IMR-90 (cell line): Measurements from ENCODE around the gene HGD. TPM values are rescaled to one million over a fixed set of nuclear protein-coding genes. Genes with fewer than 3 reads are reported as not detected.
A peak's percentile ranks its signal among the peaks of the same experiment; 100 is the strongest.
"Not testable (repeated sequence)": the region's sequence is repeated elsewhere in the genome, so short reads cannot be mapped to it uniquely, and the experiment has no call there.

Source experiments
- ATAC-seq: fragments of 200-7000 bp; cut with Tn5 transposase; 2 replicates; pipeline ENCODE4 v1.9.1; 2020; ENCODE audit warnings: low read depth, mild to moderate bottlenecking, moderate library complexity
- BruUV-seq: library from RNA; stranded (reverse); fragments of 400-500 nt; replicated peaks from 2 replicates; lab custom pipeline; 2021; lab: Mats Ljungman, UMichigan
- CTCF ChIA-PET: fragments of 300-600 bp; formaldehyde crosslinking; extraction: SDS; loops from one replicate; lab custom pipeline; 2021; ENCODE audit warnings: antibody characterized with exemption; lab: Yijun Ruan, JAX
- POLR2A ChIA-PET: fragments of 300-600 bp; sonication (Branson Sonifier 250); formaldehyde crosslinking; loops from one replicate; lab custom pipeline; 2022; ENCODE audit warnings: antibody characterized with exemption; ENCODE audit not compliant: unreplicated experiment; lab: Charles Lee
- DNase-seq: peaks from one replicate; pipeline ENCODE4 v3.0.0; 2013
- H2AFZ ChIP-seq: replicated peaks from 2 replicates; pipeline ENCODE3; 2013; ENCODE audit warnings: low read length, mild to moderate bottlenecking; ENCODE audit not compliant: poor library complexity
- H2AK5ac ChIP-seq: 2 replicates; pipeline ENCODE4 v1.6.1; 2013; ENCODE audit warnings: low read depth, low read length, inconsistent platforms
- H2AK9ac ChIP-seq: replicated peaks from 2 replicates; pipeline ENCODE3; 2013; ENCODE audit warnings: mild to moderate bottlenecking, low read depth, low read length, moderate library complexity; ENCODE audit not compliant: poor library complexity
- H2BK120ac ChIP-seq: 2 replicates; pipeline ENCODE4 v1.6.1; 2013; ENCODE audit warnings: low read depth, low read length, inconsistent platforms
- H2BK15ac ChIP-seq: 3 replicates; pipeline ENCODE4 v1.6.1; 2013; ENCODE audit warnings: low read depth, low read length, inconsistent platforms
- H2BK20ac ChIP-seq: 2 replicates; pipeline ENCODE4 v1.6.1; 2013; ENCODE audit warnings: low read depth, mild to moderate bottlenecking, inconsistent platforms, low read length, moderate library complexity
- H2BK5ac ChIP-seq: 2 replicates; pipeline ENCODE4 v1.6.1; 2013; ENCODE audit warnings: mild to moderate bottlenecking, low read depth, low read length, inconsistent platforms; ENCODE audit not compliant: poor library complexity, severe bottlenecking
- H3K14ac ChIP-seq: replicated peaks from 2 replicates; pipeline ENCODE4 v1.6.1; 2013; ENCODE audit warnings: low read depth, low read length, inconsistent platforms
- H3K18ac ChIP-seq: 2 replicates; pipeline ENCODE4 v1.6.1; 2013; ENCODE audit warnings: low read depth, low read length, control low read depth
- H3K23ac ChIP-seq: 2 replicates; pipeline ENCODE4 v1.6.1; 2013; ENCODE audit warnings: low read depth, low read length, inconsistent platforms
- H3K27ac ChIP-seq: 2 replicates; pipeline ENCODE4 v1.5.1; 2013; ENCODE audit warnings: mild to moderate bottlenecking, control low read depth, low read length; ENCODE audit not compliant: insufficient read depth
- H3K27me3 ChIP-seq: 2 replicates; pipeline ENCODE4 v1.6.1; 2013; ENCODE audit warnings: low read length; ENCODE audit not compliant: control insufficient read depth, insufficient read depth
- H3K36me3 ChIP-seq: 2 replicates; pipeline ENCODE4 v1.6.1; 2013; ENCODE audit warnings: low read length, mixed read lengths; ENCODE audit not compliant: control insufficient read depth, insufficient read depth
- H3K4ac ChIP-seq: 2 replicates; pipeline ENCODE4 v1.6.1; 2013; ENCODE audit warnings: low read depth, low read length, inconsistent platforms
- H3K4me1 ChIP-seq: 2 replicates; pipeline ENCODE4 v1.6.1; 2013; ENCODE audit warnings: low read length, mixed read lengths; ENCODE audit not compliant: control insufficient read depth, insufficient read depth
- H3K4me2 ChIP-seq: 2 replicates; pipeline ENCODE4 v1.6.1; 2013; ENCODE audit warnings: low read depth, mild to moderate bottlenecking, control low read depth, low read length, moderate library complexity
- H3K4me3 ChIP-seq: 2 replicates; pipeline ENCODE4 v1.5.1; 2013; ENCODE audit warnings: low read depth, mild to moderate bottlenecking, control low read depth, low read length, moderate library complexity; ENCODE audit not compliant: insufficient read depth
- H3K56ac ChIP-seq: 2 replicates; pipeline ENCODE4 v1.6.1; 2013; ENCODE audit warnings: low read length, inconsistent platforms; ENCODE audit not compliant: insufficient read depth; ENCODE audit errors: extremely low read depth
- H3K79me1 ChIP-seq, 2 experiments: 2 replicates each; pipeline ENCODE4 v1.6.1; 2013; ENCODE audit warnings: low read length in 2 of 2, inconsistent platforms in 1 of 2, low read depth in 1 of 2
- H3K9ac ChIP-seq: 2 replicates; pipeline ENCODE4 v1.6.1; 2013; ENCODE audit warnings: low read depth, low read length, control low read depth
- H3K9me1 ChIP-seq: 2 replicates; pipeline ENCODE4 v1.6.1; 2013; ENCODE audit warnings: low read length, inconsistent platforms; ENCODE audit not compliant: insufficient read depth
- H3K9me3 ChIP-seq: 2 replicates; pipeline ENCODE4 v1.6.1; 2013; ENCODE audit warnings: low read length; ENCODE audit not compliant: control insufficient read depth, insufficient read depth
- H4K20me1 ChIP-seq: 2 replicates; pipeline ENCODE4 v1.6.1; 2013; ENCODE audit warnings: low read length, inconsistent platforms; ENCODE audit not compliant: insufficient read depth
- H4K5ac ChIP-seq: 2 replicates; pipeline ENCODE4 v1.6.1; 2013; ENCODE audit warnings: mild to moderate bottlenecking, low read depth, low read length, control low read depth
- H4K8ac ChIP-seq, 2 experiments: 2 replicates each; pipeline ENCODE4 v1.6.1; 2013; ENCODE audit warnings: low read depth in 2 of 2, low read length in 2 of 2, control low read depth in 1 of 2, inconsistent platforms in 1 of 2
- H4K91ac ChIP-seq: 2 replicates; pipeline ENCODE4 v1.6.1; 2013; ENCODE audit warnings: low read depth, low read length, inconsistent platforms; ENCODE audit not compliant: insufficient read depth
- BHLHE40 ChIP-seq: fragments of 150-350 bp; IDR thresholded peaks from 2 replicates; pipeline ENCODE4 v1.6.1; 2016; ENCODE audit warnings: mild to moderate bottlenecking, low read depth, low read length
- CEBPB ChIP-seq: IDR thresholded peaks from 2 replicates; pipeline ENCODE4 v1.6.1; 2012; ENCODE audit warnings: low read depth, low read length, improper control_type of control experiment
- FOS ChIP-seq: fragments of 150-350 bp; IDR thresholded peaks from 2 replicates; pipeline ENCODE4 v1.6.1; 2016; ENCODE audit warnings: low read depth, low read length
- POLR2A ChIP-seq: IDR thresholded peaks from 2 replicates; pipeline ENCODE4 v1.6.1; 2012; ENCODE audit warnings: mild to moderate bottlenecking, low read depth, low read length
- RCOR1 ChIP-seq: IDR thresholded peaks from 2 replicates; pipeline ENCODE4 v1.6.1; 2012; ENCODE audit warnings: mild to moderate bottlenecking, low read length, improper control_type of control experiment; ENCODE audit not compliant: insufficient replicate concordance
- RFX5 ChIP-seq: IDR thresholded peaks from 2 replicates; pipeline ENCODE4 v1.8.0; 2012; ENCODE audit warnings: low read depth, mild to moderate bottlenecking, low read length, moderate library complexity
- WGBS, 2 experiments: methylation state at CpG; one replicate each; pipeline versions ENCODE4 v1.1.5 to v1.1.7; 2013; ENCODE audit warnings: missing lambda C conversion rate in 2 of 2; ENCODE audit not compliant: insufficient read length in 1 of 2; ENCODE audit errors: extremely low coverage in 2 of 2; 5-methylcytosine and 5-hydroxymethylcytosine counted together
- dilution Hi-C: fragments of 300-500 bp; cut with HindIII; formaldehyde crosslinking; loops from one replicate; pipeline ENCODE4 v1.14.3; 2018; ENCODE audit warnings: low sequenced_read_pairs; ENCODE audit not compliant: unreplicated experiment
- in situ Hi-C: fragments of 300-500 bp; cut with MboI; formaldehyde crosslinking; loops from 3 replicates; pipeline ENCODE4 v1.14.3; 2019; ENCODE audit warnings: low sequenced_read_pairs, inconsistent platforms, mixed read lengths
- intact Hi-C: fragments of 100-400 bp; cut with micrococcal nuclease; formaldehyde crosslinking; loops from 2 replicates; pipeline ENCODE4 v1.10.0; 2022
- polyA plus RNA-seq, 3 experiments: library from polyadenylated mRNA; depleted of rRNA; stranded (reverse); fragments of >200 nt; gene quantifications; 2 replicates each; pipeline ENCODE4 v1.2.3, GENCODE V29; 2012; ENCODE audit warnings: low replicate concordance in 1 of 3
- total RNA-seq: library from RNA; depleted of rRNA; stranded (reverse); fragments of >200 nt; gene quantifications from 2 replicates; pipeline ENCODE4 v1.2.3, GENCODE V29; 2012
- TF ChIP-seq, protein P1 (sequence below): fragments of 150-350 bp; IDR thresholded peaks from 2 replicates; pipeline ENCODE4 v1.6.1; 2017; ENCODE audit warnings: mild to moderate bottlenecking, antibody characterized with exemption, low read length, low read depth

Gene HGD
- total and polyA plus RNA-seq, 2 of the 4 experiments (the other 2 are of a cell fraction), result 0.14 TPM; not detected in 1

DNA sequence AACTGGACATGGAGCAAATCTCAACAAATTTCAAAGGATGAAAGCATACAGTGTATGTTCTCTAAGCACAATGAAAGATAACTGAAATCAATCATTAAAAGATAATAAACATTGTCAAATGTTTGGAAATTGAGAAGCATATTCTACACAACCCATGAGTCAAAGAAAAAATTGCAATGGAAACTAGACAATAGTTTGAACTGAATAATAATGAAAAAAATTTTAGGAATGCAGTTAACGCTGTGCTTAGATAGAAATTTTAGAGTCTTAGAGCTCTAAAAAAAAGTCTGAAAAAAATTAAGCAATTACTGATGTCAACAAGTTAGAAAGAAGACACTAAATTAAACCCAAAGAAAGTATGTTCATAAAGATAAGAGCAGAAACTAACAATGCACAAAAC lies 44.8 kb upstream of the HGD start:
- no peak overlapping the region for H2BK15ac ChIP-seq
- no peaks in the 10 kb centered on the region for H3K9me3 ChIP-seq
- no peak overlapping the region for H2BK20ac ChIP-seq
- no peak overlapping the region for H3K9ac ChIP-seq
- H3K23ac ChIP-seq, result no peak overlapping the region
- no peak overlapping the region for H2BK5ac ChIP-seq
- no peak for TF ChIP-seq RFX5
- TF ChIP-seq, protein P1, sequence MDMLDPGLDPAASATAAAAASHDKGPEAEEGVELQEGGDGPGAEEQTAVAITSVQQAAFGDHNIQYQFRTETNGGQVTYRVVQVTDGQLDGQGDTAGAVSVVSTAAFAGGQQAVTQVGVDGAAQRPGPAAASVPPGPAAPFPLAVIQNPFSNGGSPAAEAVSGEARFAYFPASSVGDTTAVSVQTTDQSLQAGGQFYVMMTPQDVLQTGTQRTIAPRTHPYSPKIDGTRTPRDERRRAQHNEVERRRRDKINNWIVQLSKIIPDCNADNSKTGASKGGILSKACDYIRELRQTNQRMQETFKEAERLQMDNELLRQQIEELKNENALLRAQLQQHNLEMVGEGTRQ, result no peak
- TF ChIP-seq RCOR1, result no peak
- no peak for TF ChIP-seq BHLHE40
- TF ChIP-seq FOS, result no peak
- TF ChIP-seq POLR2A, result no peak
- no peak for TF ChIP-seq CEBPB
- ATAC-seq, result peak; percentile 59
- ChIA-PET POLR2A (no interaction called here), CTCF (no interaction called here)
- no peaks in the 10 kb centered on the region for H3K36me3 ChIP-seq
- no peak overlapping the region for H3K56ac ChIP-seq
- no peak overlapping the region for H2AK9ac ChIP-seq
- H4K5ac ChIP-seq, result no peak overlapping the region
- H3K4ac ChIP-seq, result no peak overlapping the region
- H2AK5ac ChIP-seq, result no peak overlapping the region
- no CpG with 5 or more reads among the region's 1 CpG for WGBS, 2 experiments
- no peaks in the 10 kb centered on the region for H3K9me1 ChIP-seq
- H4K8ac ChIP-seq, result no peak overlapping the region
- H3K18ac ChIP-seq, result no peak overlapping the region
- no peak overlapping the region for H3K14ac ChIP-seq
- no peak overlapping the region for H2BK120ac ChIP-seq
- no peak overlapping the region for H3K4me3 ChIP-seq
- H3K27ac ChIP-seq, result no peak overlapping the region
- peaks cover 0 to 12% of the 10 kb centered on the region in 2 experiments; a peak in 3 of 4 replicates for H3K79me1 ChIP-seq
- H4K91ac ChIP-seq, result no peak overlapping the region
- dilution Hi-C loops (no loop called here), in situ Hi-C loops (no loop called here), intact Hi-C loops (no loop called here)
- H4K20me1 ChIP-seq, result no peaks in the 10 kb centered on the region
- no TSS peak for BruUV-seq
- no peak overlapping the region for H2AFZ ChIP-seq
- no peak overlapping the region for H3K4me2 ChIP-seq
- H3K27me3 ChIP-seq, result no peaks in the 10 kb centered on the region
- peaks cover 1% of the 10 kb centered on the region; the same call in 1 of the 2 replicates for H3K4me1 ChIP-seq
- peak; percentile 23 for DNase-seq

DNA sequence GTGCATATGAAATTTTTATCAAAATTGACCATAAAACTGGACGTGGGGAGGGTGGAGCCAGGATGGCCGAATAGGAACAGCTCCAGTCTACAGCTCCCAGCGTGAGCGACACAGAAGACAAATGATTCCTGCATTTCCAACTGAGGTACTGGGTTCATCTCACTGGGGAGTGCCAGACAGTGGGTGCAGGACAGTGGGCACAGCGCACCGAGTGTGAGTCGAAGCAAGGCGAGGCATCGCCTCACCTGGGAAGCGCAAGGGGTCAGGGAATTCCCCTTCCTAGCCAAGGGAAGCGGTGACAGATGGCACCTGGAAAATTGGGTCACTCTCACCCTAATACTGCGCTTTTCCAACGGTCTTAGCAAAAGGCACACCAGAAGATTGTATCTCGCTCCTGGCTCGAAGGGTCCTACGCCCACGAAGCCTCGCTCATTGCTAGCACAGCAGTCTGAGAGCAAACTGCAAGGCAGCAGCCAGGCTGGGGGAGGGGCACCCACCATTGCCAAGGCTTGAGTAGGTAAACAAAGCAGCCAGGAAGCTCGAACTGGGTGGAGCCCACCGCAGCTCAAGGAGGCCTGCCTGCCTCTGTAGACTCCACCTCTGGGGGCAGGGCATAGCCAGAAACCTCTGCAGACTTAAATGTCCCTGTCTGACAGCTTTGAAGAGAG lies 37.3 kb upstream of the HGD start:
- H3K18ac ChIP-seq, H3K9me1 ChIP-seq, intact Hi-C loops, H4K20me1 ChIP-seq, H3K36me3 ChIP-seq, H2BK5ac ChIP-seq, CTCF ChIA-PET, H3K27ac ChIP-seq, BruUV-seq, H2BK15ac ChIP-seq, H3K56ac ChIP-seq, H3K27me3 ChIP-seq, H2AK9ac ChIP-seq, H2BK20ac ChIP-seq, H4K91ac ChIP-seq, POLR2A ChIA-PET, H3K23ac ChIP-seq, H3K4me1 ChIP-seq, H2AFZ ChIP-seq, dilution Hi-C loops, DNase-seq, H3K4me3 ChIP-seq, H3K9ac ChIP-seq, H2AK5ac ChIP-seq, H3K9me3 ChIP-seq, ATAC-seq, in situ Hi-C loops: not testable (repeated sequence)
- Histone ChIP-seq H3K79me1 (peaks cover 5 to 13% of the 10 kb centered on the region in 2 experiments; a peak in 3 of 4 replicates), H3K4ac (peak overlapping the region; percentile 56; the same call in 1 of the 2 replicates), H4K8ac (peak overlapping the region; percentile 65 to 68; a peak in 2 of 4 replicates), H2BK120ac (0 out of 2 replicates have a peak overlapping the region, but pooled peaks have one; percentile 4), H4K5ac (peak overlapping the region; percentile 5), H3K4me2 (0 out of 2 replicates have a peak overlapping the region, but pooled peaks have one; percentile 3), H3K14ac (peak overlapping the region; percentile 32; the same call in 1 of the 2 replicates)
- WGBS, 2 experiments, result 84% methylated on average over 16 of the region's 20 CpGs; no CpG with 5 or more reads in 1 of the 2 experiments
